ENCODE measurements around the gene ANO1.

The ANO1 gene

DNA sequence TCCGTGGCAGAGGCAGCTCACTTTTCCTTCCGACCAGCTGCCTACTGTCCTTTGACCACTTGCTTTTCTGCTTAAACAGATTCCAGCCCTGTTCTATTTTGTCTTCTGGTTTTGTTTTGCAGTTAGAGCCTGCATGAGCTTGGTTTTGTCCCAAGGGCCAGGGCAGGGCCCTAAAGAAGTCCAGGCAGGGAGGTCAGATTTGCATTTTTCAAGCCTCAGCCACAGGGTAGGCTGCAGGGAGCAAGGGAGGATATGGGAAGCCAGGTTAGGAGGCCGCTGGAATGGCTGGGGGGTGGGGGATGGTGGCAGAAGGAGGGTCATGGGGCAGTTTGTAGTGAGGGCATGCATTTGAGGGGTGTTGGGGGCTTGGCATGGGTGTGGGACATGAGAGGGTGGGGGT lies 148.1 kb downstream of the ANO1 start:
- DNase-seq: no peak

DNA sequence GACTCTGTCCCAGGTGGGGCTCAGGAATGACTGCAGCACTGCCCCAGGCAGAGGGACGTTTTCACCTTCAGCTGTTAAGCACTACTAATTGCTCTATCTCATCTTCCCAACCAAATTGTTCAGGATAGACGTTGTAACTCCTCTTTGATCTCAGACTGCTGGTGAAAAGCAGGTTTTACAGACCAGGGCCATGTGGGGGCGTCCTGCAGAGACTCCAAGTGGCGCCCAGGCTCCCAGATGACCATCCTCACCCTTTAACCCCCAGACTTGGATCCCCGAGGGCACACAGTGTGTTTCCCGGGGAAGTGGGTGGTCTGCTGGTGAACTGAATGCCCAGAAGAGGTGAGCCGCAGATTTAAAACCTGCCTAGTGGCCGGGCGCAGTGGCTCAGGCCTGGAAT lies 148.8 kb downstream of the ANO1 start:
- no peak for DNase-seq

DNA sequence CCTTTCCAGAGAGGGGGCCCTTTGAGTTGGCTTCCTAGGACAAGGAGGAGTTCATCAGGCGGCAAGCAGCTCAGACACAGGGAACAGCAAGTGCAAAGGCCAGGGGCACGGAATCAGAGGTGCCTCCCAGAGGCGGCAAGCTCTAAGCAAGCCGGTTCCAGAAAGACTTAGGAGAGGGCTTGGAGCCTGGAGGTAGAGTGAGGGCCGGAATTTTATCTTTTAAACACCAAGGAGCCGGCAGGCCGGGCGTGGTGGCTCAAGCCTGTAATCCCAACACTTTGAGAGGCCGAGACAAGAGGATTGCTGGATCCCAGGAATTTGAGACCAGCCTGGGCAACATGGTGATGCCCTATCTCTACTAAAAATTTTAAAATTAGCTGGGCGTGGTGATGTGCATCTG lies 151.6 kb downstream of the ANO1 start:
- DNase-seq: no peak

DNA sequence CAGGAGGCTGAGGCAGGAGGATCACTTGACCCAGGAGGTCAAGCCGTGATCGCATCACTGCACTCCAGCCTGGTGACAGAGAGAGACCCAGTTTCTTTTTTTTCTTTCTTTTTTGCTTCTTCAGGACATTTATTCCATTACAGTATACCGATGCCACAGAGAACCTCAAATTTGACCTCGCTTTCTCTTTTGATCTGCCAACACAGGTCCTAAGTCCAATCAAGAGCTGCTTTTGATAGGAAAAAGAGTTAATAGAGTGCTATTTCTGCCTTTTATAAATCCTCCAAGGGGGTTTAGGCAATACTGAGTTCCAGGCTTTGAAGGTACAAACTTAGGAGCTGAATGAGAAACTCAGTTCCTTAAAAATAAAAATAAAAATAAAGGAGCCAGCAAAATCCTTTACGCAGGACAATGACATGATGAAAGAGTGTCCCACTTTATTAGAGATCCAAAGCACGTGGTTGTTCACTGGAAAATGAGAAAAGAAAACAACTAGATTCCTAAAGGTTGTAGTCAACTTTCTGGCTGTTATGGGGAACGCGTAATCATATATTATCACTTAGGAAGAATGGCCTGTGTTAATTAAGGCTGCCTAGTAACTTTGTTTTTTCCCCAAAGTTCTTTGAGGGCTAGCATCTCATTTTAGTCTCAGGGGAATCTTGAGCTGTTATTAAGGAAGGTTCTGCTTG lies 152.2 kb downstream of the ANO1 start:
- no peak for DNase-seq

DNA sequence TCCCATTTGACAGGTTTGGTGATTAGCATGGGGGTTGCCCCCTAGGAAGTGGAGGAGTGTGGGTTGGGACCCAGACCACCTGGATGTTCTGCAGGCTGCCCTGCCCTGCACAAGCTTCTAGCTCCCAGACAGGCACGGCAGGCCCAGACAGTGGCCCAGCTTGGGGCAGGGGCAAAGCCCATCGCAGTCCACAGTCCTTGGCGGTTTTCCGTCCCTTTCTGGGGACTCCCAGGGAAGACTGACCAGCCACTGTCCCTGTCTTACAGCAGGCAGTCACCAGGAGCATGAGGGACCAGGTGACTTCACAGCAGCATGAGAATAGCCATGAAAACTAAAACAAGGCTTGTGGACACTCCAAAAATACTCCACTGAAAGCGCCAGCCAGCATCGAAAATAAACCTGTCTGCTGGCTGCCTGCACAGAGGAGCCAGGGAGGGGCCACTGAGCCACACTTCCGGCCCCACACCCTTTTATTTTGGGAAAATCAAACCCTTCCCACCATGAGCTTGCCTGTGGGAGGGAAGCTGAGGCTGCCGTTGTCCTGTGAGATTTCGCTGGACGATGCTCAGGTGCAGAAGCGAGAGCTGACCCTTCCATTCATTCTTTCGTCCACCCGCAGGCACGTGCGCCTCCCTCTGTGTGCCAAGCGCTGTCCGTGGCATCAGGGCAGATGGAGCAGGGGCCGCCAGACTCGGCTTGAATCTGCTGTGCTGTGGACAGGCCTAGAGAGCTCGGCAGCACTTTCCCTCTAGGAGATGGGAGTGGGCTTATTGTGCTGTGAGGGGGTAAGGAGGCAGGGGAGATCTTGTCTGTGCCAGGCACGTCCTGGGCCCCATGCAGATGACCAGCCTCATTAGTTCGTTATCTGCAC lies 153.0 kb downstream of the ANO1 start:
- DNase-seq: no peak

DNA sequence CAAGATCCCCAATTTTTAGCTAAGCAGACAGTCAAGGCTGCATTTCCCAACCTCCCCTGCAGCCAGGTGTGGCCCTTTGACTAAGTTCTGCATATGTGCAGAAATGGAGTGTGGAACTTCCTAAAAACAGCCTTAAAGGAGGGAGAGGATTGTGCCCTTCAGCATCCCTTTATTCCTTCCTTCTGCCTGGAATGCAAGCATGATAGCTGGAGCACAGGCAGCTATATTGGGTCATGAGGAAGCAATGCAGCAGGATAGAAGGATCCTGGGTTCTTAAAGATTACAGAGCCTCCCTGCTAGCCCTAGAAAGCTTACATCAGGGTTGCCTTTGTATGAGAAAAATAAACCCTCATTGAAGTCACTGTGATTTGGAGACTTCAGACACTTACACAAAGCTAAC lies 154.9 kb downstream of the ANO1 start:
- no peak for DNase-seq

DNA sequence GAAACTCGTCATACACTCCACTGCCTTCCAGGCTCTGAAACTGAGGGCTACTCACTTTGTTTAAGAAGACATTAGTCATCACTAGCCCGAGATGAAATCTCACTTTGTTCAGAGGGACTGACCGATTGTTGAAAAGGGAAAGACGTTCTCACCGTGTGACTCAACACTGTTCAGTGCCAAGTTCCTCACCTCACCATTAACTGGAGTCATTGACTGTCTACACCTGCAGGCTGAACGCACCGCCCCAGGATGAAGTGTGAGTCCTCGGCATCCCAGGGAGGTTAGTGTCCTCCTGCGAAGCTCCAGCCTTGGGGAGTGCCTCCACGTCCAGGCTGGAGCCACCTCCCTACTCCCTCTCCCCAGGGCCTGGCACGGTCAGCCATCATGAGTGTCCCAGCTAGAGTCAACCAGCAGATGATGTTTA lies 155.4 kb downstream of the ANO1 start:
- DNase-seq: no peak

DNA sequence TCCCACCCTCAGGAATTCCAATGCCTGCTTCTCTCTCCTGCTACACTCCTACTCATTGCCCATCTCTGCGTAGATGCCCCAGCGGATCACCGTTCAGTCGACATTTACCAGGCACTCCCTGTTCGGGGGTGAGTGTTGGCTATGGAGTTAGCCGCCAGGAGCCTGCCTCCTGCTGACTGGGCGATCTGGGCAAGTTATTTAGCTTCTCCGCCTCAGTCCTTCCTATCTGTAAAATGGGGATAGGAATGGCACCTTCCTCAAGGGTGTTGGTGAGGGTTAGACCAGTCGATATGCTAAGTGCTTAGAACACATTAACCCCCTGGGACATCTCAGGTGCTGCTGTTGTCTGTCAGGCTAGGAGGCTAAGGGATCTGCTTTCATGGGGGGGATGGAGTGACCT lies 155.8 kb downstream of the ANO1 start:
- no peak for DNase-seq

Data from activated T-cell treated with anti-CD3 and anti-CD28 coated beads, Interleukin-2, amount 50 U/mL, for 48 hours (primary cell).